Activated CD4-positive, alpha-beta memory T cell treated with anti-CD3 and anti-CD28 coated beads, Interleukin-2, amount 10 ng/mL, durations not matched to agents 7 days and 5 days (primary cell): ENCODE measurements around the gene CLRN1. TPM values are rescaled to one million over a fixed set of nuclear protein-coding genes. Genes with fewer than 3 reads are reported as not detected.
"Not testable (repeated sequence)": the region's sequence is repeated elsewhere in the genome, so short reads cannot be mapped to it uniquely, and the experiment has no call there.

Source experiments
- CTCF ChIA-PET: fragments of 350-600 bp; sonication (Branson Sonifier 250); formaldehyde crosslinking; loops from one replicate; lab custom pipeline; 2021; ENCODE audit warnings: antibody characterized with exemption, inconsistent platforms; lab: Charles Lee
- POLR2A ChIA-PET: fragments of 350-600 bp; sonication (Branson Sonifier 250); formaldehyde crosslinking; loops from one replicate; lab custom pipeline; 2021; ENCODE audit warnings: antibody characterized with exemption; lab: Charles Lee
- DNase-seq: peaks from one replicate; pipeline ENCODE4 v3.0.0-alpha.2; 2020
- H3K27ac Mint-ChIP-seq: one replicate; pipeline ENCODE4 v1.8.0; 2021; ENCODE audit warnings: mild to moderate bottlenecking, mixed read lengths
- H3K27me3 Mint-ChIP-seq: one replicate; pipeline ENCODE4 v1.8.0; 2021; ENCODE audit warnings: mixed read lengths
- H3K36me3 Mint-ChIP-seq: one replicate; pipeline ENCODE4 v1.8.0; 2021; ENCODE audit warnings: low read depth, mixed read lengths
- H3K4me1 Mint-ChIP-seq: one replicate; pipeline ENCODE4 v1.8.0; 2021; ENCODE audit warnings: mixed read lengths
- H3K4me3 Mint-ChIP-seq: one replicate; pipeline ENCODE4 v1.8.0; 2021; ENCODE audit warnings: mild to moderate bottlenecking, mixed read lengths
- H3K9me3 Mint-ChIP-seq: one replicate; pipeline ENCODE4 v1.8.0; 2021; ENCODE audit warnings: mixed read lengths
- total RNA-seq, 2 experiments: library from RNA; stranded (reverse); gene quantifications; one replicate each; pipeline ENCODE4 v1.2.3, GENCODE V29; 2021

Gene CLRN1
- total RNA-seq, 2 experiments from 2014 or later, result not detected

DNA sequence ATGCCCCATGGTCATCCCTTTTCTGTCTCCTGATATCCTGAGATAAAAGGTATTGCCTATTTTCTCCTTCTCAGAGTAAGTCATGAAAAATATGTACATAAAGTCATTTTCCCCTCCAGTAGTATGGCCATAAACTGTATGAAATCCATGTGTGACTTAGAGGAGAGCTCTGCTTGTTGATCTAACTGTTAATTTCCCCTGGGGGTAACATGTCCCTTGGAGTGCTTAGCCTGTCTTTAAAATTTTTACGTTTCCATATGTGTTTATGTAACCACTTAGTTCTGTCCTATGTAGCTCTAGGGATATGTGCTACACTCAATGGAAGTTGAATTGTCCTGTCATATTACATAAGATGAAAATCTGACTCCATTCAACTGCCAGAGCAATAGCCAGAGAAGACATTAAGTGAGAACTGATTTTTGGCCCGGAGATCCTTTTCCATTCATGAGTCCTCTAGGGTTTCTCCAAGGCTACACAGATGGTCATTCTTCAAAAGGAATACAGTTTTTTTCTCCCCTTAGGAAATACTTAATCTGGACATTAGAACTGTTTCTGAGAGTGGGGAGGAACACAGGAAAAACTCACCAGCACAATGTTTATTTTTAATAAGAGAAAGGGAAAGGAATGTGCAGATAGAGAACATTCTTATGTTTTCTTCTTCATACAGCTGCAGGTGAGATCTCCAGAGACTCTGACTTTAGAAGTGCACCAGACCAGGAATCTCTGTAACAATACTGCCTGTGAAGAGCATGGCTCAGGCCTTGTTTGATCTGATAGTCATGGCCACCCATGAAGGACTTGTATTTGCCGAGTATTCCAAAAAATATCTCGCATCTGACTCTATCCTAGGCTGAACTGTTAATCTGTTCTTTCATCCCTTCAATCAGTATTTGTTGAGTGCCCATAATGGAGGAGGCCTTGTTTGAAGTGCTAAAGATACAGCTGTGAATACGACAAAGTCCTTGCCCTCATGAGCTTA is 29.8 kb upstream of the CLRN1 start:
- Mint-ChIP-seq H3K4me1 (no peaks in the 10 kb centered on the region), H3K9me3 (no peaks in the 10 kb centered on the region), H3K27ac (no peak overlapping the region), H3K36me3 (no peaks in the 10 kb centered on the region), H3K4me3 (no peak overlapping the region), H3K27me3 (peaks cover 20% of the 10 kb centered on the region)
- ChIA-PET CTCF (no interaction called here), POLR2A (no interaction called here)
- no peak for DNase-seq

GRCh38 chr3:150998996-150999395 is 26.5 kb upstream of the CLRN1 start:
- no peak for DNase-seq
- Mint-ChIP-seq H3K36me3 (no peaks in the 10 kb centered on the region), H3K27ac (no peak overlapping the region), H3K4me3 (no peak overlapping the region), H3K27me3 (peaks cover 20% of the 10 kb centered on the region), H3K9me3 (no peaks in the 10 kb centered on the region), H3K4me1 (no peaks in the 10 kb centered on the region)
- CTCF ChIA-PET, result no interaction called here
- POLR2A ChIA-PET, result no interaction called here

DNA sequence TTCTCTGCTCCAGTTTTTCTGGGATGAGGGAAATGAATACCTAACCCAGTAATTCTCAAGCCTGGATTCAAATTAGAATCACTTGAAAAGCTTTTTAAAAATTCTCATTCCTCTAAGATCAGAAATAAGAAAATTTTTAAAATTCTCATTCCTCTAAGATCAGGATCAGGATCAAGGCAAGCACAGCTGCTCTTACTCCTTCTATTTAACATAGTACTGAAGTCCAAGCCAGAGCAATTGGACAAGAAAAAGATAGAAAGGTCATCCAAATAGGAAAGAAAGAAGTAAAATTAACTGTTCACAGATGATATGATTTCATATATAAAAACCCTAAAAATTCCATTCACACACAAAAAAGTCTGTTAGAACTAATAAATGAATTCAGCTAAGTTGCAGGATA is 24.2 kb upstream of the CLRN1 start:
- no peak for DNase-seq
- ChIA-PET POLR2A (no interaction called here), CTCF (no interaction called here)
- H3K36me3 Mint-ChIP-seq, result no peaks in the 10 kb centered on the region
- H3K27ac Mint-ChIP-seq, result no peak overlapping the region
- H3K4me3 Mint-ChIP-seq, result no peak overlapping the region
- no peaks in the 10 kb centered on the region for H3K4me1 Mint-ChIP-seq
- peaks cover 34% of the 10 kb centered on the region for H3K27me3 Mint-ChIP-seq
- H3K9me3 Mint-ChIP-seq, result no peaks in the 10 kb centered on the region

DNA sequence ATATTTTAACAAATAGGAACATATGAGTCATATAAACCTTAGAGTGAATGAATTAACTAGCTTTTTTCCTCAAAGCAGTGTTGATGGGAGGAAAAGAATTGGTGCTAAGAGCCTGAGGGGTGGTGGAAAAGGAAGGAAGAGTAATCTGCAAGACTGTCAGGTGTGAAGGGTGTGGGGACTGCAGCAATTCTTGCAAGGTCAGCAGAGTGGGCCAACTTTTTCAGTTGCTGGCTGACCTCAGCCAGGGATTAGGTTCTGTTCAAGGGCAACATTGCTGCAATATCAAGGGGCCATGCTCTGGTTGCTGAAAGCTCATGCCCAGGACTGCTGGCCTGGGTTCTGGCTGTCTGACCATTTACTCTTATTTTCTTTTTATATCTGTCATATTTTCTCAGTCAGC is 23.0 kb upstream of the CLRN1 start:
- Mint-ChIP-seq H3K4me3 (no peak overlapping the region), H3K27ac (no peak overlapping the region), H3K27me3 (peaks cover 40% of the 10 kb centered on the region), H3K36me3 (no peaks in the 10 kb centered on the region), H3K9me3 (no peaks in the 10 kb centered on the region), H3K4me1 (no peaks in the 10 kb centered on the region)
- DNase-seq, result no peak
- ChIA-PET POLR2A (no interaction called here), CTCF (no interaction called here)

GRCh38 chr3:150989208-150989607 is 16.7 kb upstream of the CLRN1 start:
- ChIA-PET POLR2A (no interaction called here), CTCF (interaction anchor here (1.1 kb wide), 1 partner anchor 156 kb away, joined by 3 read pairs; no protein-coding TSS in a partner anchor)
- Mint-ChIP-seq H3K27me3 (peaks cover 39% of the 10 kb centered on the region), H3K27ac (no peak overlapping the region), H3K9me3 (no peaks in the 10 kb centered on the region), H3K4me1 (no peaks in the 10 kb centered on the region), H3K36me3 (no peaks in the 10 kb centered on the region), H3K4me3 (no peak overlapping the region)
- no peak for DNase-seq

GRCh38 chr3:150988395-150988794 is 15.9 kb upstream of the CLRN1 start:
- H3K9me3 Mint-ChIP-seq, POLR2A ChIA-PET, H3K4me3 Mint-ChIP-seq, H3K4me1 Mint-ChIP-seq, H3K27ac Mint-ChIP-seq, DNase-seq, H3K36me3 Mint-ChIP-seq, CTCF ChIA-PET: not testable (repeated sequence)
- H3K27me3 Mint-ChIP-seq, result peaks cover 42% of the 10 kb centered on the region

GRCh38 chr3:150985711-150986110 is 13.2 kb upstream of the CLRN1 start:
- POLR2A ChIA-PET, result no interaction called here
- Mint-ChIP-seq H3K36me3 (no peaks in the 10 kb centered on the region), H3K27me3 (peaks cover 36% of the 10 kb centered on the region), H3K4me3 (no peak overlapping the region), H3K9me3 (no peaks in the 10 kb centered on the region), H3K27ac (no peak overlapping the region), H3K4me1 (no peaks in the 10 kb centered on the region)
- CTCF ChIA-PET, result no interaction called here
- DNase-seq, result no peak

GRCh38 chr3:150984066-150984465 is 11.5 kb upstream of the CLRN1 start:
- H3K27ac Mint-ChIP-seq, result no peak overlapping the region
- H3K4me3 Mint-ChIP-seq, result no peak overlapping the region
- H3K27me3 Mint-ChIP-seq, result peaks cover 32% of the 10 kb centered on the region
- H3K4me1 Mint-ChIP-seq, result no peaks in the 10 kb centered on the region
- ChIA-PET POLR2A (no interaction called here), CTCF (no interaction called here)
- no peak for DNase-seq
- H3K36me3 Mint-ChIP-seq, result no peaks in the 10 kb centered on the region
- H3K9me3 Mint-ChIP-seq, result no peaks in the 10 kb centered on the region

DNA sequence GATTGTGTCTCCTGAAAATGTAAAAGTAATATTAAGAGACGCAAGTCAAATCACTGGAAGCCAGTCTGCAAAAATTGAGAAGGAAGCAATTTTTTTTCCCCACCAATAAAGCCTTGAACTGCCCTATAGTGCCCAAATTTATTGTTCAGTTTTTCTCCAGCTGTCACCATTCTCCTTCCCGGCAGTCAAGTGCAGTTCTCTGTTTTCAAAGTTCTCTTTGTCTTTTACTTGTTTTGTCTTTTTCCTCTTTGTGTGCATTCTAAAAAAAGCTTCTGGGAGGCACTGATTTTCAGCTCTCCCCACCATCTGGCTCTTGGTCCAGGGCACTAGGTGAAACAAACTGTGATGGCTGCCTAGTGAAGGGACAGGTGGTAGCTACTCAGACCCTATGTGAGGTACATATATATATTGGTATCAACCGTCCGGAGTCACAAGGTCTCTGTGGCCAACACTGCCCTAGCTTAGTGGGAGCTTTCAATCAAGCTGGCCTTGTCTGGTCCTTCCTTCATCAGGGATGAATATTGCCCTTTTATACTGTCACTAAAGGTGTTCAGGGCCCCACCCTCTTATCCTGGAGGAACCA is 6.1 kb upstream of the CLRN1 start:
- CTCF ChIA-PET, result no interaction called here
- DNase-seq, result no peak
- Mint-ChIP-seq H3K27ac (no peak overlapping the region), H3K4me1 (no peaks in the 10 kb centered on the region), H3K36me3 (no peaks in the 10 kb centered on the region), H3K27me3 (peaks cover 18% of the 10 kb centered on the region), H3K9me3 (no peaks in the 10 kb centered on the region), H3K4me3 (no peak overlapping the region)
- POLR2A ChIA-PET, result no interaction called here

GRCh38 chr3:150975992-150976368 is 3.5 kb upstream of the CLRN1 start:
- CTCF ChIA-PET, result no interaction called here
- peaks cover 10% of the 10 kb centered on the region for H3K27me3 Mint-ChIP-seq
- H3K4me3 Mint-ChIP-seq, result no peak overlapping the region
- no peak overlapping the region for H3K27ac Mint-ChIP-seq
- H3K9me3 Mint-ChIP-seq, result no peaks in the 10 kb centered on the region
- no peaks in the 10 kb centered on the region for H3K36me3 Mint-ChIP-seq
- POLR2A ChIA-PET, result no interaction called here
- no peak for DNase-seq
- H3K4me1 Mint-ChIP-seq, result no peaks in the 10 kb centered on the region

DNA sequence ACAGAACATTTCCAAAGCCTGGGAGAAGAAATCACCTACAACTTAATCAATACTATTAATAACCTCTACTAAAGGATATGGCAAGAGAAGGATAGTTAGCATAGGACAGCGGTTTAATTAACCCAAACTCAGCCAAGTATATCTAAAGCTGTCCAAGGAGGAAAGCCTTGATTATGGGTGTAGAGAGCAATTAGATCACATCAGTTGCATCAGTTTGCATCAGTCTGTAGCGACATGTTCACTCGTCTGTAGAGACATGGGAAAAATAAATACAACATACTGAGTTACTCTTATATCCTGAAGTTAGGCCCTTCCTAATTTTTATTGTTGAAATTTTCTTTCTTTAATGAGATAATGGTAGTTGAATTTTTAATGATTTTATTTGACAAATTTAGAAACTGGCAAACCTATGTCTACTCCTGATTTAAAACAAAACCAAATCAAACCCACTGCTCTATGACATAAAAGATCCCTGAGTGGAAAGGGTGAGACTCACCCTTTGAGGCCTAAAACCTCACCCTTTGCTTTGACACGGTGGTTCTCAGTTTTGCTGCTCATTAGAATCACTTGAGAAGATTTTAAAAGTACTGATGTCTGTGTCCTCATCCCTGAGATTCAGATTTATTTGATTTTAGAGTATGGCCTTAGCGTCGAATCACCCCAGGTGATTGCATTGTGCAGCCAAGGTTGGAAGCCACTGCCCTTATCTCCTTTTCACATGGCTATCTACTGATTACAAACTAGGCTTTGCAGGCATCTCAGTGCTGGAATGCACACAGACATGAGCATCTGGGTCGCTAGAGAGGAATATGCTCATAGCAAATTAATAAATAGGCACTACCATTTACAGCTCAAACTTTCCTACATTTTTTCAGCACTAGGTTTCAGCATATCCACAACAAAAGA is 2.8 kb upstream of the CLRN1 start:
- DNase-seq, result no peak
- H3K9me3 Mint-ChIP-seq, result no peaks in the 10 kb centered on the region
- ChIA-PET POLR2A (no interaction called here), CTCF (no interaction called here)
- H3K27ac Mint-ChIP-seq, result no peak overlapping the region
- no peaks in the 10 kb centered on the region for H3K36me3 Mint-ChIP-seq
- no peak overlapping the region for H3K4me3 Mint-ChIP-seq
- peaks cover 11% of the 10 kb centered on the region for H3K27me3 Mint-ChIP-seq
- no peaks in the 10 kb centered on the region for H3K4me1 Mint-ChIP-seq

- no peak for DNase-seq
- no peak overlapping the region for H3K27ac Mint-ChIP-seq
- H3K4me1 Mint-ChIP-seq, result no peaks in the 10 kb centered on the region
- CTCF ChIA-PET, result no interaction called here
- no peaks in the 10 kb centered on the region for H3K36me3 Mint-ChIP-seq
- POLR2A ChIA-PET, result no interaction called here
- H3K27me3 Mint-ChIP-seq, result peaks cover 20% of the 10 kb centered on the region
- no peak overlapping the region for H3K4me3 Mint-ChIP-seq
- no peaks in the 10 kb centered on the region for H3K9me3 Mint-ChIP-seq
Observed at GRCh38 chr3:150970665-150971324, 1.7 kb downstream of the CLRN1 start.
